HCT116 (cell line): ENCODE results near the gene ATG4C. TPM values are rescaled to one million over a fixed set of nuclear protein-coding genes. Genes with fewer than 3 reads are reported as not detected.

Experiments used
- ATAC-seq: fragments of 200-7000 bp; cut with Tn5 transposase; 2 replicates; pipeline ENCODE4 v1.9.1; 2020; ENCODE audit warnings: mild to moderate bottlenecking, moderate library complexity
- BruUV-seq: library from RNA; stranded (reverse); fragments of 400-500 nt; replicated peaks from 2 replicates; lab custom pipeline; 2021; lab: Mats Ljungman, UMichigan
- CTCF ChIA-PET: fragments of 300-600 bp; sonication (Branson Sonifier 250); formaldehyde crosslinking; loops from one replicate; lab custom pipeline; 2021; ENCODE audit warnings: antibody characterized with exemption; lab: Charles Lee
- POLR2A ChIA-PET: fragments of 300-600, 350-600 bp; sonication (Branson Sonifier 250); formaldehyde crosslinking; loops from one replicate; lab custom pipeline; 2021; ENCODE audit warnings: antibody characterized with exemption; lab: Charles Lee
- RAD21 ChIA-PET, 2 experiments: fragments of 300-600 bp; sonication (Branson Sonifier 250); formaldehyde crosslinking; loops; one replicate each; lab custom pipeline; 2023; ENCODE audit warnings: low total read pairs in 2 of 2; ENCODE audit not compliant: uncharacterized antibody in 2 of 2, unreplicated experiment in 2 of 2, low non-redundant PET in 1 of 2; lab: Charles Lee
- DNase-seq: peaks from one replicate; pipeline ENCODE4 v3.0.0-alpha.2; 2010; ENCODE audit warnings: low read depth, low spot score
- H2AFZ ChIP-seq: fragments of 200-600 bp; shearing (Covaris generic), sonication (generic); 2 replicates; pipeline ENCODE4 v1.6.1; 2017; ENCODE audit warnings: low read depth, mixed run types, mixed read lengths, antibody characterized with exemption, low read length; ENCODE audit not compliant: poor library complexity, severe bottlenecking
- H3K27ac ChIP-seq: 2 replicates; pipeline ENCODE4 v1.5.1; 2012; ENCODE audit warnings: low read depth, low read length
- H3K27me3 ChIP-seq: fragments of 200-600 bp; sonication (generic); 2 replicates; pipeline ENCODE4 v1.6.1; 2016; ENCODE audit warnings: mixed run types, low read length, mixed read lengths; ENCODE audit not compliant: insufficient read depth
- H3K36me3 ChIP-seq, 2 experiments: fragments of 200-500 bp in 1 of 2; fragments of 200-600 bp in 1 of 2; sonication (Bioruptor generic) in 1 of 2; sonication (generic) in 1 of 2; 2 replicates each; pipeline versions ENCODE4 v1.5.1 to v1.6.1; 2014 to 2016; ENCODE audit warnings: low read length in 2 of 2, inconsistent platforms in 1 of 2, mixed read lengths in 1 of 2, mixed run types in 1 of 2; ENCODE audit not compliant: insufficient read depth in 2 of 2, control insufficient read depth in 1 of 2
- H3K4me1 ChIP-seq, 2 experiments: fragments of 200-600 bp in 1 of 2; sonication (generic) in 1 of 2; 2 replicates each; pipeline versions ENCODE4 v1.5.1 to v1.6.1; 2012 to 2017; ENCODE audit warnings: low read length in 2 of 2, inconsistent platforms in 1 of 2, mild to moderate bottlenecking in 1 of 2, mixed read lengths in 1 of 2, mixed run types in 1 of 2, moderate library complexity in 1 of 2; ENCODE audit not compliant: insufficient read depth in 2 of 2, control insufficient read depth in 1 of 2
- H3K4me2 ChIP-seq: fragments of 200-600 bp; sonication (generic); 2 replicates; pipeline ENCODE4 v1.6.1; 2017; ENCODE audit warnings: mixed run types, low read length, mixed read lengths
- H3K4me3 ChIP-seq, 2 experiments: fragments of 200-600 bp in 1 of 2; sonication (generic) in 1 of 2; replicated peaks in 1 of 2; 2 replicates each; pipeline ENCODE4 v1.5.1; 2011 to 2016; ENCODE audit warnings: low read length in 2 of 2, control low read depth in 1 of 2, low read depth in 1 of 2, mild to moderate bottlenecking in 1 of 2, mixed read lengths in 1 of 2, mixed run types in 1 of 2
- H3K79me2 ChIP-seq: fragments of 200-600 bp; sonication (generic); 2 replicates; pipeline ENCODE4 v1.6.1; 2017; ENCODE audit warnings: mild to moderate bottlenecking, mixed run types, low read length, moderate library complexity, mixed read lengths; ENCODE audit not compliant: insufficient read depth
- H3K9ac ChIP-seq: fragments of 200-600 bp; sonication (generic); 2 replicates; pipeline ENCODE4 v1.6.1; 2016; ENCODE audit warnings: low read length, mixed read lengths
- H3K9me2 ChIP-seq: fragments of 200-600 bp; sonication (generic), shearing (Covaris generic); 2 replicates; pipeline ENCODE4 v1.6.1; 2017; ENCODE audit warnings: mixed run types, mild to moderate bottlenecking, moderate library complexity; ENCODE audit not compliant: insufficient read depth
- H3K9me3 ChIP-seq, 2 experiments: fragments of 200-500 bp in 1 of 2; fragments of 200-600 bp in 1 of 2; sonication (Bioruptor generic) in 1 of 2; sonication (generic) in 1 of 2; 2 replicates each; pipeline ENCODE4 v1.6.1; 2014 to 2017; ENCODE audit warnings: low read length in 2 of 2, mixed read lengths in 2 of 2, inconsistent platforms in 1 of 2, low read depth in 1 of 2, mild to moderate bottlenecking in 1 of 2, mixed run types in 1 of 2, moderate library complexity in 1 of 2; ENCODE audit not compliant: control insufficient read depth in 1 of 2, insufficient read depth in 1 of 2
- H4K20me1 ChIP-seq: fragments of 200-600 bp; sonication (generic), shearing (Covaris generic); 2 replicates; pipeline ENCODE4 v1.6.1; 2017; ENCODE audit warnings: mixed run types, mild to moderate bottlenecking, moderate library complexity; ENCODE audit not compliant: insufficient read depth
- CBX3 ChIP-seq: IDR thresholded peaks from 2 replicates; pipeline ENCODE4 v1.6.1; 2012; ENCODE audit warnings: low read depth
- ELF1 ChIP-seq: IDR thresholded peaks from 2 replicates; pipeline ENCODE4 v1.6.1; 2012; ENCODE audit warnings: low read depth, borderline replicate concordance
- EZH2 ChIP-seq: fragments of 200-600 bp; sonication (generic); IDR thresholded peaks from 2 replicates; pipeline ENCODE4 v1.6.1; 2017; ENCODE audit warnings: antibody characterized with exemption, mixed run types
- EZH2phosphoT487 ChIP-seq: fragments of 200-600 bp; IDR thresholded peaks from 2 replicates; pipeline ENCODE4 v1.6.1; 2018; ENCODE audit warnings: antibody characterized with exemption, borderline replicate concordance
- FOSL1 ChIP-seq: IDR thresholded peaks from 2 replicates; pipeline ENCODE4 v1.6.1; 2012; ENCODE audit warnings: low read depth
- JUND ChIP-seq: IDR thresholded peaks from 2 replicates; pipeline ENCODE4 v1.6.1; 2012
- MAX ChIP-seq: IDR thresholded peaks from 2 replicates; pipeline ENCODE4 v1.6.1; 2012
- POLR2AphosphoS5 ChIP-seq: IDR thresholded peaks from 2 replicates; pipeline ENCODE4 v1.6.1; 2011; ENCODE audit warnings: mild to moderate bottlenecking, low read depth, low read length, moderate library complexity
- RAD21 ChIP-seq: IDR thresholded peaks from 2 replicates; pipeline ENCODE4 v1.6.1; 2012; ENCODE audit warnings: low read depth, mild to moderate bottlenecking
- SIN3A ChIP-seq: IDR thresholded peaks from 2 replicates; pipeline ENCODE4 v1.6.1; 2012; ENCODE audit warnings: low read depth
- TCF7L2 ChIP-seq: IDR thresholded peaks from 2 replicates; pipeline ENCODE4 v1.7.0; 2011; ENCODE audit warnings: borderline replicate concordance, inconsistent platforms; ENCODE audit not compliant: insufficient read depth, insufficient read length; ENCODE audit errors: extremely low read depth
- ZNF274 ChIP-seq: fragments of 200-500 bp; sonication (Bioruptor generic); IDR thresholded peaks from 2 replicates; pipeline ENCODE4 v1.6.1; 2014; ENCODE audit warnings: mild to moderate bottlenecking, low read depth, low read length, inconsistent platforms
- intact Hi-C: fragments of 100-400 bp; cut with micrococcal nuclease; formaldehyde crosslinking; loops from 2 replicates; pipeline ENCODE4 v1.10.0; 2022
- total RNA-seq: library from RNA; stranded (reverse); gene quantifications from one replicate; pipeline ENCODE4 v1.2.1, GENCODE V29; 2021; ENCODE audit not compliant: unreplicated experiment
- TF ChIP-seq, protein P1 (sequence below): IDR thresholded peaks from 2 replicates; pipeline ENCODE4 v1.6.1; 2011; ENCODE audit warnings: mild to moderate bottlenecking, low read length, moderate library complexity; ENCODE audit not compliant: insufficient replicate concordance; ENCODE audit errors: extremely low read depth
- TF ChIP-seq, protein P2 (sequence below), 3 experiments: fragments of 200-600 bp in 1 of 3; sonication (generic) in 1 of 3; IDR thresholded peaks in 2 of 3; conservative IDR thresholded peaks in 1 of 3; 2 replicates each; pipeline ENCODE4 v1.5.1; 2012 to 2017; ENCODE audit warnings: low read depth in 2 of 3, low read length in 2 of 3, antibody characterized with exemption in 1 of 3, borderline replicate concordance in 1 of 3, control low read depth in 1 of 3, mild to moderate bottlenecking in 1 of 3, mixed read lengths in 1 of 3, mixed run types in 1 of 3, moderate library complexity in 1 of 3; ENCODE audit not compliant: insufficient read depth in 1 of 3

ATG4C gene
- total RNA-seq, 1 experiment from 2014 or later: 11.8 TPM

DNA sequence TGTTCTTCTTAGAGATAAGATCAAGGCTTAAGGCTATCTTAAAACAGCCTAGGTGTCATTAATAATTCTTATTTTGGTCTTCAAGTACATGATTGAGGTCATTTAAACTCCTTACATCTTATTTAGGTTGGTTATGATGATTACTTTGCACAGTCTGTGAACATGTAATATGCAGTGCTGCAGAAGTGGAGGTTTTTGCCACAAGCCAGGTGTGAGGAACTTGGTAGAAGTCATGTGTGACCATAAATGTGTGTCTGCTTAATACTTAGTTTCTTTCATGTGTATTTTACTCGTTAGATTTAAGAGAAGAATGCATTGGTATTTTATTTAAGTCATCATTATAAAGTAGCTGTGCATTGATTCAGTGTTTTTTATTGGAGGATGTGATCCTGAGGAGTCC lies 10.1 kb downstream of the ATG4C start:
- ChIA-PET POLR2A (no interaction called here), RAD21 (no interaction called here)
- Histone ChIP-seq H3K4me1 (no peaks in the 10 kb centered on the region), H2AFZ (no peak overlapping the region)
- ATAC-seq: no peak
- intact Hi-C loops: no loop called here
- TF ChIP-seq ELF1 (no peak), RAD21 (no peak), SIN3A (no peak), POLR2AphosphoS5 (no peak), EZH2phosphoT487 (no peak), CBX3 (no peak), JUND (no peak), EZH2 (no peak), FOSL1 (no peak), ZNF274 (no peak), TCF7L2 (no peak), MAX (no peak)
- TF ChIP-seq, protein P1, sequence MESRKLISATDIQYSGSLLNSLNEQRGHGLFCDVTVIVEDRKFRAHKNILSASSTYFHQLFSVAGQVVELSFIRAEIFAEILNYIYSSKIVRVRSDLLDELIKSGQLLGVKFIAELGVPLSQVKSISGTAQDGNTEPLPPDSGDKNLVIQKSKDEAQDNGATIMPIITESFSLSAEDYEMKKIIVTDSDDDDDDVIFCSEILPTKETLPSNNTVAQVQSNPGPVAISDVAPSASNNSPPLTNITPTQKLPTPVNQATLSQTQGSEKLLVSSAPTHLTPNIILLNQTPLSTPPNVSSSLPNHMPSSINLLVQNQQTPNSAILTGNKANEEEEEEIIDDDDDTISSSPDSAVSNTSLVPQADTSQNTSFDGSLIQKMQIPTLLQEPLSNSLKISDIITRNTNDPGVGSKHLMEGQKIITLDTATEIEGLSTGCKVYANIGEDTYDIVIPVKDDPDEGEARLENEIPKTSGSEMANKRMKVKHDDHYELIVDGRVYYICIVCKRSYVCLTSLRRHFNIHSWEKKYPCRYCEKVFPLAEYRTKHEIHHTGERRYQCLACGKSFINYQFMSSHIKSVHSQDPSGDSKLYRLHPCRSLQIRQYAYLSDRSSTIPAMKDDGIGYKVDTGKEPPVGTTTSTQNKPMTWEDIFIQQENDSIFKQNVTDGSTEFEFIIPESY: no peak
- TF ChIP-seq, protein P2, sequence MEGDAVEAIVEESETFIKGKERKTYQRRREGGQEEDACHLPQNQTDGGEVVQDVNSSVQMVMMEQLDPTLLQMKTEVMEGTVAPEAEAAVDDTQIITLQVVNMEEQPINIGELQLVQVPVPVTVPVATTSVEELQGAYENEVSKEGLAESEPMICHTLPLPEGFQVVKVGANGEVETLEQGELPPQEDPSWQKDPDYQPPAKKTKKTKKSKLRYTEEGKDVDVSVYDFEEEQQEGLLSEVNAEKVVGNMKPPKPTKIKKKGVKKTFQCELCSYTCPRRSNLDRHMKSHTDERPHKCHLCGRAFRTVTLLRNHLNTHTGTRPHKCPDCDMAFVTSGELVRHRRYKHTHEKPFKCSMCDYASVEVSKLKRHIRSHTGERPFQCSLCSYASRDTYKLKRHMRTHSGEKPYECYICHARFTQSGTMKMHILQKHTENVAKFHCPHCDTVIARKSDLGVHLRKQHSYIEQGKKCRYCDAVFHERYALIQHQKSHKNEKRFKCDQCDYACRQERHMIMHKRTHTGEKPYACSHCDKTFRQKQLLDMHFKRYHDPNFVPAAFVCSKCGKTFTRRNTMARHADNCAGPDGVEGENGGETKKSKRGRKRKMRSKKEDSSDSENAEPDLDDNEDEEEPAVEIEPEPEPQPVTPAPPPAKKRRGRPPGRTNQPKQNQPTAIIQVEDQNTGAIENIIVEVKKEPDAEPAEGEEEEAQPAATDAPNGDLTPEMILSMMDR (IDR thresholded peaks at IDR 0.05 in 2 of 3, conservative IDR thresholded peaks at IDR 0.05 in 1 of 3; ENCODE audit: borderline replicate concordance in 1 of 3, insufficient read depth in 1 of 3, low read depth in 2 of 3, low read length in 2 of 3): no peak
- TF ChIP-seq, all 23 proteins: peak for 0
- H3K9me2 ChIP-seq: no peaks in the 10 kb centered on the region
- no peak overlapping the region for H3K4me3 ChIP-seq
- no TSS peak for BruUV-seq
- no peaks in the 10 kb centered on the region for H3K9me3 ChIP-seq
- no peak overlapping the region for H3K9ac ChIP-seq
- peaks cover 8% of the 10 kb centered on the region; the same call in 1 of the 2 replicates for H3K79me2 ChIP-seq
- no peaks in the 10 kb centered on the region for H4K20me1 ChIP-seq
- H3K27ac ChIP-seq: no peak overlapping the region
- H3K27me3 ChIP-seq: no peaks in the 10 kb centered on the region
- no peak overlapping the region for H3K4me2 ChIP-seq
- DNase-seq: no peak
- no peaks in the 10 kb centered on the region for H3K36me3 ChIP-seq
- CTCF ChIA-PET: no interaction called here
